SHP77 (cell line): Measurements from ENCODE around the gene PACSIN3.
A peak's percentile ranks its signal among the peaks of the same experiment; 100 is the strongest.
"Not testable (repeated sequence)": the region's sequence is repeated elsewhere in the genome, so short reads cannot be mapped to it uniquely, and the experiment has no call there.

ENCODE experiments used
- DNase-seq, 2 experiments: peaks; one replicate each; lab custom pipeline; 2025; lab: John Stamatoyannopoulos, UW

PACSIN3 gene

GRCh38 chr11:47192111-47192510 is 5.9 kb upstream of the PACSIN3 start:
- no peak for DNase-seq

GRCh38 chr11:47191137-47191536 is 4.9 kb upstream of the PACSIN3 start:
- not testable (repeated sequence) for DNase-seq

- no peak for DNase-seq
These were observed 3.0 kb upstream of the PACSIN3 start for GRCh38 chr11:47189100-47189834.

GRCh38 chr11:47188259-47188658 is 2.0 kb upstream of the PACSIN3 start:
- DNase-seq = no peak

GRCh38 chr11:47187723-47188122 is 1.5 kb upstream of the PACSIN3 start:
- no peak for DNase-seq

- no peak for DNase-seq
These were observed 764 bp upstream of the PACSIN3 start for GRCh38 chr11:47186700-47187695.

GRCh38 chr11:47185305-47186075 is 744 bp downstream of the PACSIN3 start:
- DNase-seq = no peak

GRCh38 chr11:47184711-47185304 is 1.4 kb downstream of the PACSIN3 start:
- no peak for DNase-seq

GRCh38 chr11:47183969-47184368 is 2.3 kb downstream of the PACSIN3 start:
- DNase-seq = no peak

GRCh38 chr11:47183031-47183856 is 3.0 kb downstream of the PACSIN3 start:
- DNase-seq = no peak

GRCh38 chr11:47182380-47182779 is 3.9 kb downstream of the PACSIN3 start:
- no peak for DNase-seq

GRCh38 chr11:47181271-47181670 is 5.0 kb downstream of the PACSIN3 start:
- no peak for DNase-seq

- DNase-seq = no peak
These were observed 6.0 kb downstream of the PACSIN3 start for GRCh38 chr11:47180006-47180787.

GRCh38 chr11:47179655-47179991 is 6.6 kb downstream of the PACSIN3 start:
- peak; percentile 66 to 68 for DNase-seq

- DNase-seq = no peak
These were observed 7.2 kb downstream of the PACSIN3 start for GRCh38 chr11:47178737-47179654.

- DNase-seq = no peak
These were observed 7.9 kb downstream of the PACSIN3 start for GRCh38 chr11:47178316-47178715.

- DNase-seq = no peak
These were observed 8.4 kb downstream of the PACSIN3 start for GRCh38 chr11:47177846-47178245.

- DNase-seq = peak; percentile 59 to 64
These were observed 8.9 kb downstream of the PACSIN3 start for GRCh38 chr11:47177229-47177845.
